Gastrocnemius medialis (tissue), 4 donors: Measurements from ENCODE around the gene ALG3.

Source experiments
- CTCF ChIP-seq, 5 experiments: fragments of 450-650 bp in 3 of 5; fragments of 200-600 bp in 2 of 5; sonication (generic) in 2 of 5; IDR thresholded peaks in 4 of 5; conservative IDR thresholded peaks in 1 of 5; 1 replicate in 4 of 5; 2 replicates in 1 of 5; pipeline ENCODE4 v1.5.1; 2016 to 2019; ENCODE audit warnings: antibody characterized with exemption in 5 of 5, mild to moderate bottlenecking in 3 of 5, moderate library complexity in 3 of 5
- POLR2A ChIP-seq, 2 donors: fragments of 450-650 bp; IDR thresholded peaks; one replicate each; pipeline ENCODE4 v1.6.1; 2017; ENCODE audit warnings: antibody characterized with exemption in 2 of 2, mild to moderate bottlenecking in 2 of 2, moderate library complexity in 2 of 2

- TF ChIP-seq CTCF (IDR thresholded peaks at IDR 0.05 in 4 of 5, conservative IDR thresholded peaks at IDR 0.05 in 1 of 5) (no peak), POLR2A (IDR thresholded peaks at IDR 0.05) (no peak)
Observed at GRCh38 chr3:184260724-184261269, 12.0 kb upstream of the ALG3 start.
